Activated naive CD8-positive, alpha-beta T cell treated with anti-CD3 and anti-CD28 coated beads, Interleukin-2, amount 50 U/mL, for 16 hours (primary cell): Measurements from ENCODE around the gene THOC5.
"Not testable (repeated sequence)": the region's sequence is repeated elsewhere in the genome, so short reads cannot be mapped to it uniquely, and the experiment has no call there.

ENCODE experiments used
- DNase-seq: peaks from one replicate; pipeline ENCODE4 v3.0.0-alpha.2; 2020; ENCODE audit warnings: low read depth, low spot score

THOC5 gene

GRCh38 chr22:29510542-29510941, 43.0 kb downstream of the THOC5 start:
- no peak for DNase-seq

GRCh38 chr22:29509815-29510214, 43.7 kb downstream of the THOC5 start:
- no peak for DNase-seq

GRCh38 chr22:29509298-29509697, 44.3 kb downstream of the THOC5 start:
- DNase-seq = no peak

- DNase-seq = no peak
Observed at GRCh38 chr22:29503811-29504372, 49.7 kb downstream of the THOC5 start.

- no peak for DNase-seq
Observed at GRCh38 chr22:29499852-29500251, 53.7 kb downstream of the THOC5 start.

GRCh38 chr22:29493636-29494035, 59.9 kb downstream of the THOC5 start:
- no peak for DNase-seq

GRCh38 chr22:29491012-29491411, 62.5 kb downstream of the THOC5 start:
- DNase-seq = no peak

GRCh38 chr22:29489127-29489780, 64.3 kb downstream of the THOC5 start:
- not testable (repeated sequence) for DNase-seq

- DNase-seq = no peak
Observed at GRCh38 chr22:29487426-29487986, 66.1 kb downstream of the THOC5 start.

GRCh38 chr22:29485448-29485847, 68.1 kb downstream of the THOC5 start:
- DNase-seq = no peak

- no peak for DNase-seq
Observed at GRCh38 chr22:29484642-29485041, 68.9 kb downstream of the THOC5 start.

- DNase-seq = no peak
Observed at GRCh38 chr22:29483254-29483653, 70.3 kb downstream of the THOC5 start.

GRCh38 chr22:29482726-29483125, 70.8 kb downstream of the THOC5 start:
- DNase-seq = no peak

GRCh38 chr22:29482253-29482652, 71.3 kb downstream of the THOC5 start:
- DNase-seq = no peak

- no peak for DNase-seq
Observed at GRCh38 chr22:29481265-29482000, 72.1 kb downstream of the THOC5 start.

GRCh38 chr22:29480512-29481264, 72.9 kb downstream of the THOC5 start:
- DNase-seq = no peak

- no peak for DNase-seq
Observed at GRCh38 chr22:29480262-29480511, 73.4 kb downstream of the THOC5 start.

- DNase-seq = no peak
Observed at GRCh38 chr22:29479417-29480261, 73.9 kb downstream of the THOC5 start, which contains the start of gene NEFH. Gene NEFH, plus strand, starts transcription at chr22:29480218. Its CDS starts 45 bp downstream, at chr22:29480263.

GRCh38 chr22:29478326-29479276, 75.0 kb downstream of the THOC5 start:
- no peak for DNase-seq

GRCh38 chr22:29477723-29478318, 75.7 kb downstream of the THOC5 start:
- no peak for DNase-seq
